Hepatocyte (in vitro differentiated cells): ENCODE measurements around the gene URM1. TPM values are rescaled to one million over a fixed set of nuclear protein-coding genes. Genes with fewer than 3 reads are reported as not detected.
A peak's percentile ranks its signal among the peaks of the same experiment; 100 is the strongest.

Source experiments
- DNase-seq: peaks from one replicate; pipeline ENCODE4 v3.0.0-alpha.2; 2016; ENCODE audit warnings: low spot score
- H2AFZ ChIP-seq: fragments of 200-600 bp; sonication (generic); 2 replicates; pipeline ENCODE4 v1.6.0; 2016; ENCODE audit warnings: antibody characterized with exemption, mild to moderate bottlenecking
- H3K27ac ChIP-seq: fragments of 200-600 bp; sonication (generic); 2 replicates; pipeline ENCODE4 v1.5.1; 2016; ENCODE audit warnings: mild to moderate bottlenecking
- H3K27me3 ChIP-seq: fragments of 200-600 bp; sonication (generic); 2 replicates; pipeline ENCODE4 v1.6.1; 2016
- H3K36me3 ChIP-seq: fragments of 200-600 bp; sonication (generic); replicated peaks from 2 replicates; pipeline ENCODE4 v1.5.1; 2016; ENCODE audit warnings: low read depth; ENCODE audit not compliant: insufficient read depth
- H3K4me1 ChIP-seq: fragments of 200-600 bp; sonication (generic); 2 replicates; pipeline ENCODE4 v1.5.1; 2016; ENCODE audit warnings: mild to moderate bottlenecking, moderate library complexity; ENCODE audit not compliant: insufficient read depth
- H3K4me2 ChIP-seq: fragments of 200-600 bp; sonication (generic); 2 replicates; pipeline ENCODE4 v1.6.0; 2016
- H3K4me3 ChIP-seq: fragments of 200-600 bp; sonication (generic); 2 replicates; pipeline ENCODE4 v1.5.1; 2016; ENCODE audit warnings: mild to moderate bottlenecking
- H3K79me2 ChIP-seq: fragments of 200-600 bp; sonication (generic); 2 replicates; pipeline ENCODE4 v1.6.0; 2017; ENCODE audit warnings: mild to moderate bottlenecking
- H3K9me2 ChIP-seq: fragments of 200-600 bp; sonication (generic); replicated peaks from 2 replicates; pipeline ENCODE4 v1.6.0; 2017; ENCODE audit warnings: mild to moderate bottlenecking; ENCODE audit not compliant: insufficient read depth
- H3K9me3 ChIP-seq: fragments of 200-600 bp; sonication (generic); 2 replicates; pipeline ENCODE4 v1.5.1; 2016; ENCODE audit warnings: low read depth, mild to moderate bottlenecking
- H4K20me1 ChIP-seq: fragments of 200-600 bp; sonication (generic); 2 replicates; pipeline ENCODE4 v1.6.0; 2016; ENCODE audit warnings: mild to moderate bottlenecking; ENCODE audit not compliant: insufficient read depth, poor library complexity, severe bottlenecking
- CTCF ChIP-seq: fragments of 200-600 bp; sonication (generic); IDR thresholded peaks from 2 replicates; pipeline ENCODE4 v1.5.1; 2016; ENCODE audit warnings: antibody characterized with exemption, mild to moderate bottlenecking; ENCODE audit not compliant: poor library complexity
- EZH2 ChIP-seq: fragments of 200-600 bp; sonication (generic); IDR thresholded peaks from 2 replicates; pipeline ENCODE4 v1.6.1; 2016; ENCODE audit warnings: antibody characterized with exemption, mild to moderate bottlenecking, borderline replicate concordance
- EZH2phosphoT487 ChIP-seq: fragments of 200-600 bp; sonication (generic); IDR thresholded peaks from one replicate; pipeline ENCODE4 v1.6.1; 2018; ENCODE audit warnings: antibody characterized with exemption, mild to moderate bottlenecking, low read depth, moderate library complexity; ENCODE audit not compliant: unreplicated experiment, severe bottlenecking
- WGBS: methylation state at CpG from one replicate; pipeline ENCODE4 v1.1.6; 2016; ENCODE audit warnings: low lambda C conversion rate; ENCODE audit errors: missing lambda C conversion rate; 5-methylcytosine and 5-hydroxymethylcytosine counted together
- polyA plus RNA-seq: library from polyadenylated mRNA; unstranded; fragments of >200 nt; fragmentation: Nextera tagmentation; extraction: Ambion mirVana; gene quantifications from 2 replicates; pipeline ENCODE4 v1.2.1, GENCODE V29; 2016
- total RNA-seq: library from RNA; depleted of rRNA; stranded (reverse); fragments of >200 nt; gene quantifications from 2 replicates; pipeline ENCODE4 v1.2.3, GENCODE V29; 2014

Gene URM1
- total and polyA plus RNA-seq, 2 experiments from 2014 or later, result 32.7 to 55.7 TPM

GRCh38 chr9:128392302-128393144 is 21.3 kb downstream of the URM1 start:
- DNase-seq, result no peak
- Histone ChIP-seq H2AFZ (no peak overlapping the region), H3K36me3 (no peaks in the 10 kb centered on the region), H4K20me1 (peaks cover 12% of the 10 kb centered on the region), H3K9me2 (no peaks in the 10 kb centered on the region), H3K27ac (no peak overlapping the region), H3K79me2 (no peaks in the 10 kb centered on the region), H3K4me2 (peak overlapping the region; percentile 70), H3K27me3 (peaks cover 87% of the 10 kb centered on the region), H3K9me3 (no peaks in the 10 kb centered on the region), H3K4me1 (peaks cover 7% of the 10 kb centered on the region), H3K4me3 (no peak overlapping the region)
- peak; percentile 82 for TF ChIP-seq EZH2
- TF ChIP-seq EZH2phosphoT487, result no peak
- WGBS, result 18% methylated on average over 65 of the region's 88 CpGs

- Histone ChIP-seq H3K9me2 (no peaks in the 10 kb centered on the region), H3K4me2 (peak overlapping the region; percentile 70), H3K4me3 (no peak overlapping the region), H4K20me1 (peaks cover 12% of the 10 kb centered on the region), H3K79me2 (no peaks in the 10 kb centered on the region), H3K36me3 (no peaks in the 10 kb centered on the region), H3K4me1 (peaks cover 7% of the 10 kb centered on the region), H3K9me3 (no peaks in the 10 kb centered on the region), H3K27me3 (peaks cover 94% of the 10 kb centered on the region), H2AFZ (no peak overlapping the region), H3K27ac (no peak overlapping the region)
- no peak for DNase-seq
- peak; percentile 62 for TF ChIP-seq EZH2phosphoT487
- no peak for TF ChIP-seq CTCF
- TF ChIP-seq EZH2, result peak; percentile 62
- WGBS, result 9% methylated on average over 30 of the region's 56 CpGs
Observed at GRCh38 chr9:128393145-128393775, 22.1 kb downstream of the URM1 start.

- H3K4me1 ChIP-seq, result peaks cover 7% of the 10 kb centered on the region
- no peak overlapping the region for H2AFZ ChIP-seq
- no peaks in the 10 kb centered on the region for H3K9me3 ChIP-seq
- H3K27me3 ChIP-seq, result peaks cover 91% of the 10 kb centered on the region
- H3K36me3 ChIP-seq, result no peaks in the 10 kb centered on the region
- DNase-seq, result no peak
- no peak overlapping the region for H3K4me3 ChIP-seq
- H4K20me1 ChIP-seq, result peaks cover 12% of the 10 kb centered on the region
- H3K9me2 ChIP-seq, result no peaks in the 10 kb centered on the region
- no peaks in the 10 kb centered on the region for H3K79me2 ChIP-seq
- TF ChIP-seq EZH2phosphoT487 (no peak), CTCF (no peak), EZH2 (no peak)
- H3K27ac ChIP-seq, result no peak overlapping the region
- no peak overlapping the region for H3K4me2 ChIP-seq
- 44% methylated on average over 3 of the region's 7 CpGs for WGBS
Observed at GRCh38 chr9:128393970-128394369, 22.8 kb downstream of the URM1 start.
